HG03439 (cell line): Measurements from ENCODE around the gene NAPEPLD.
"Not testable (repeated sequence)": the region's sequence is repeated elsewhere in the genome, so short reads cannot be mapped to it uniquely, and the experiment has no call there.

Source experiments
- ATAC-seq: cut with Tn5 transposase; IDR thresholded peaks from one replicate; pipeline ENCODE4 v1.9.1; 2021; ENCODE audit warnings: mild to moderate bottlenecking, moderate library complexity; ENCODE audit not compliant: unreplicated experiment

Gene NAPEPLD

DNA sequence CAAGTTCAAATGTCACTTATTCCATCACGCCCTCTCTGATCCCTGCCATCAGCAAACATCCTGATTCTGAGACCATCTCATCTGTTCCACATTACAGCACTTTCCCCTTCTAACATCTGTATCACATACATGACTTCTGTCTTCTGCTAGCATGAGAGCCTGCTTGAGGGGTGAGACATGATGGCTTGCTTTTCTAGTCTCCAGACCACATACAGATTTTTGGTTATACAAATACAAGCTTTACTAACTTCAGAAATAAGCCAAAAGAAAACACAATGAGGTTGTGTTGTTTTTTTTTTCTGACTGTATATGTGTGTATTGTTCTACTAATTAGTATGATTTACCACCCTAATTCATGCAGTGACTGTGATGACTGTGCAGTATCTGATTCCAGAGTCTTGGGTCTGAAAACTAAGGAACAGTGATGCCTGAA lies 34.3 kb downstream of the NAPEPLD start:
- no peak for ATAC-seq

- ATAC-seq, result no peak
These were observed 35.7 kb downstream of the NAPEPLD start for GRCh38 chr7:103113164-103113563.

DNA sequence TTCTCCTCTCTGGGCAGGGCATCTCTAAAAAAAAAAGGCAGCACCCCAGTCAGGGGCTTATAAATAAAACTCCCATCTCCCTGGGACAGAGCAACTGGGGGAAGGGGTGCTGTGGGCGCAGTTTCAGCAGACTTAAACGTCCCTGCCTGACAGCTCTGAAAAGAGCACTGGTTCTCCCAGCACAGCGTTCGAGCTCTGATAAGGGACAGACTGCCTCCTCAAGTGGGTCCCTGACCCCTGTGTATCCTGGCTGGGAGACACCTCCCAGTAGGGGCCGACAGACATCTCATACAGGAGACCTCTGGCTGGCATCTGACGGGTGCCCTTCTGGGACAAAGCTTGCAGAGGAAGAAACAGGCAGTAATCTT lies 42.2 kb downstream of the NAPEPLD start:
- ATAC-seq, result not testable (repeated sequence)

DNA sequence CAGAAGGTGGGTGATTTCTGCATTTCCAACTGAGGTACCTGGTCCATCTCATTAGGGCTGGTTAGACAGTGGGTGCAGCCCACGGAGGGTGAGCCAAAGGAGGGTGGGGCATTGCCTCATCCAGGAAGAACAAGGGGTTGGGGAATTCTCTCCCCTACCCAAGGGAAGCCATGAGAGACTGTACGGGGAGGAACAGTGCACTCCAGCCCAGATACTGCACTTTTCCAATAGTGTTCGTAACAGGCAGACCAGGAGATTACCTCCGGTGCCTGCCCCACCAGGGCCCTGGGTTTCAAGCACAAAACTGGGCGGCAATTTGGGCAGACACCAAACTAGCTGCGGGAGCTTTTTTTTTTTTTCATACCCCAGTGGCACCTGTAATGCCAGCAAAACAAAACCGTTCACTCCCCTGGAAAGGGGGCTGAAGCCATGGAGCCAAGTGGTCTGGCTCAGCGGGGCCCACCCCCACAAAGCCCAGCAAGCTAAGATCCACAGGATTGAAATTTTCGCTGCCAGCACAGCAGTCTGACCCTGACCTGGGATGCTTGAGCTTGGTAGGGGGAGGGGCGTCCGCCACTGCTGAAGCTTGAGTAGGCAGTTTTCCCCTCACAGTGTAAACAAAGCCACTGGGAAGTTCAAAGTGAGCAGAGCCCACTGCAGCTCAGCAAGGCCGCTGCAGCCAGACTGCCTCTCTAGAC lies 42.7 kb downstream of the NAPEPLD start:
- ATAC-seq, result no peak

DNA sequence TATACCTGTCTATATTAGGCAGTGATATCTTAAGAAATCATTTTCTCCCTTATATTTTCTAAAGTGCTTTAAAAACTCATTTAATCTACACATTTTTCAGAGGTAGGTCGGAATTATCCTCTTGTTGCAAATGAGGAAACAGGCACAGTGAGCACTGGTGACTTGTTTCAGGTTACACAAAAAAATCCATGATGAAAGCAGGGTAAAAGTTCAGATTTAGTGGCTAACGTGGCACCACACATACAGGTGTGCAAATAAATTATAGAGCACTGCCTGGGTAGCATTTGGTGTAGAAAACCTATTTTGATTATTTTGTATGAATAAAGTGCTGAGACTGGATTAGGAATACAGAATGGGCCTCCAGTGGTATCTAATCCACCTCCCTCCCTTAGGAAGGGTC lies 47.4 kb downstream of the NAPEPLD start:
- ATAC-seq, result no peak

- ATAC-seq, result no peak
These were observed 48.6 kb downstream of the NAPEPLD start for GRCh38 chr7:103100348-103100747.

DNA sequence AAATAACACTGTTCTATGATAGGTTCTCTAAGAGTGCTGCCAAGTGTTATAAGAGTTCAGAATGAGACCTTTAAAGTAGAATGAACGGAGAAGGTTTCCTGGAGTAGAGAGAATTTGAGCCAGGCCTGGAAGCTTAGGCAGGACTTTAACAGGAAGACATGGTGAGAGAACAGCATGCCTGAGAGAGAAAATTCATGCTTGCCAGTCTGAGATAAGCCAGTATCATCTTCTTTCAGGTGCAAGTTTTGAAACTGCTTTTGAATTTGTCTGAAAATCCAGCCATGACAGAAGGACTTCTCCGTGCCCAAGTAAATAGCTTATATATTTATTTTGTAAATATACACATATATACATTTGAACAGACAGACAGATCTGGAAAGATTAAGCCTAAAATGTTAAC lies 51.9 kb downstream of the NAPEPLD start:
- ATAC-seq, result no peak

DNA sequence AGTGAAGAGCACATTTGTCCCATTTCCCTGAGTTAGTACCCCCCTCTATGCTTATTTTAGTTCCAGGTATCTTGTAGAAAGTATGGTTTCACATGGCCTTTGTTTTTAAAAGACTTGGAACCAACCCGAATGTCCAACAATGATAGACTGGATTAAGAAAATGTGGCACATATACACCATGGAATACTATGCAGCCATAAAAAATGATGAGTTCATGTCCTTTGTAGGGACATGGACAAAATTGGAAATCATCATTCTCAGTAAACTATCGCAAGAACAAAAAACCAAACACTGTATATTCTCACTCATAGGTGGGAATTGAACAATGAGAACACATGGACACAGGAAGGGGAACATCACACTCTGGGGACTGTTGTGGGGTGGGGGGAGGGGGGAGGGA lies 53.3 kb downstream of the NAPEPLD start:
- ATAC-seq, result not testable (repeated sequence)

- no peak for ATAC-seq
These were observed 54.8 kb downstream of the NAPEPLD start for GRCh38 chr7:103094102-103094501.

DNA sequence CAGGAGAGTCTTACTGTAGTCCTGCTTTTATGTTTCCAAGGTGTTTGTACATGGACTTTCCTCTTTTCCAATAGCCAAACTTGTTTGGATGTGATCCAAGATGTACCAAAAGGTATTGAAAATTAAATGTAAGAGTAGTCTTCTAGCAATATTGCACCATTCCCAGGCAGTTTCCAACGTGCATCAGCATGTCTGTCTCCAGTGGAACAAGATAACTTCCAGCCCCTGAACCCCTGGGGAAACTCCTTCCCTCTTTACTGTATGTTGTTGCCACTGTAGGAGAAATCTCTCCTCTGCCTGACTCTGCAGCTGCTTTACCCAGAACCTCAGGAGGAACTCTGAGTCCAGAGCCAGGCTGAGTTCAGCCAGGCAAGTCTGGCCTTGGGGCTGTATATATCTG lies 55.5 kb downstream of the NAPEPLD start:
- no peak for ATAC-seq

GRCh38 chr7:103092321-103092720 lies 56.6 kb downstream of the NAPEPLD start:
- ATAC-seq, result not testable (repeated sequence)

DNA sequence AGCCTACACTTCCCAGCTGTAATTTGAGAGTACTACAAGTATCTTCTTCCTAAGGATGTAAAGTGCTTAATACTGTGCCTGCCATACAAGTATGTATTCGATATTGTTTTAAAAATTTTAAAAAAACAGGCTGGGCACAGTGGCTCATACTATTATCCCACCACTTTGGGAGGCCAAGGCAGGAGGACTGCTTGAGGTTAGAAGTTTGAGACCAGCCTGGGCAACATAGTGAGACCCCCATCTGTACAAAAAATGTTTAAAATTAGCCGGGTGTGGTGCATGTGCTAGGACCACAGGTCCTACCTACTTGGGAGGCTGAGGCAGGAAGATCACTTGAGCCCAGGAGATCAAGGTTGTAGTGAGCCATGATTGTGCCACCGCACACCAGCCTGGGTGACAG lies 65.7 kb downstream of the NAPEPLD start:
- ATAC-seq, result no peak

DNA sequence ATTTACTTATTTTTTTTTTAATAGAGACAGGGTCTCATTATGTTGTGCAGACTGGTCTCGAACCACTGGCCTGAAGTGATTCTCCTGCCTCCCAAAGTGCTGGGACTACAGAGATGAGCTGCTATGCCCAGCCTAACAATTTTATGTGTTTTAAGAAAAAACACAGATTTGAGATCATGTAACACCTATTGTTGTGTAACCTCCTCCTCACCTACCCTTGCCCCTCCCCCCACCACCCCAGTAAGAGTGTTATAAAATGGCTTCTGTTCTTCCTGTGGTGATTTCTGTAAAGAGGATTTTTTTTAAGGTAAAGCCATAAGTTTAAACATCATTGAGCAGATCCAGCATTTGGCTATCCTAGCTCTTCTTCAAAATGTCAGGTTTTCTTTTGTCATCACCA lies 66.4 kb downstream of the NAPEPLD start:
- no peak for ATAC-seq

DNA sequence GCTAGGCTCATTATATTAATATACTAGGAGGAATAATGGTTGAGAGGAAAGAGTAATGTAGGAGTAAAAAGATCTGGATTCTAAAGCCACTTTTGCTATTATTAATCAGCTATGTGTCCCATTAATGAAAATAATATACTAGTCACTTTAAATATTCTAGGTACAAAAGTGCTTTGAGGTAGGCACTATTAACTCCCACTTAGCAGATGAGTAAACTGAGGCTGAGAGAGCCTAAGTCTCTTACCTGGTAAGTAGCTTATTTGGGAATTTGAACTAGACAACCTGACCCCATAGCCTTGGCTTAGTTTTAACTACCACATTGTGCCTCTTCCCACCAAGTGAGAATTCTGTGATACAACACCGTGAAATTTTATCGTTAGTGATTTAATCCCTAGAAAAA lies 68.0 kb downstream of the NAPEPLD start:
- ATAC-seq, result no peak

DNA sequence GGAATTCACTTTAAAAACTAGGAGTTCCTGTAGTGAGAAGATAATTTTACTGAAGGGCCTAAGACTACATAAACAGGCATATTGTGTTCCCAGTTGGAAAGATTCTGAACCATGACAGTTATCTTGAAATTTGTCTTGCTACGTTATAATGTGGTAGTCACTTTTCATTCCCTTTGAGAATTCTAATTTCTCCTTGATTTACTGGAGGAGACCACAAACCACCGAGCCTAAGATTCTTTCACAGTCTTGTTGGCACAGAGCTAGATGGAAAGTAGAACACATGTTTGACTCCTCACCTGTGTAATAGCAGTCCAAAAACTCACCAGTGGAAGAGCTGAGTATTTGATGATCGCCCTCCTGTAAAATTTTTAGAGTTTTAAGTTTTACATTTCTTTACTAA lies 69.1 kb downstream of the NAPEPLD start:
- no peak for ATAC-seq

- not testable (repeated sequence) for ATAC-seq
These were observed 70.7 kb downstream of the NAPEPLD start for GRCh38 chr7:103078226-103078625.

GRCh38 chr7:103077318-103077717 lies 71.6 kb downstream of the NAPEPLD start:
- ATAC-seq, result no peak

GRCh38 chr7:103076764-103077163 lies 72.1 kb downstream of the NAPEPLD start:
- no peak for ATAC-seq

- ATAC-seq, result peak; percentile 55
These were observed 73.5 kb downstream of the NAPEPLD start for GRCh38 chr7:103075337-103075918.

- peak; percentile 94 for ATAC-seq
These were observed 74.2 kb downstream of the NAPEPLD start, which contains the start of the genes ARMC10 and FBXL13 for GRCh38 chr7:103074519-103075336. Gene ARMC10, plus strand, starts transcription at chr7:103075140. Its CDS starts 133 bp downstream, at chr7:103075273. Gene FBXL13, minus strand, starts transcription at chr7:103074796.

- no peak for ATAC-seq
These were observed 74.8 kb downstream of the NAPEPLD start for GRCh38 chr7:103073989-103074518.
